ENCODE data around the gene MICOS13. TPM values are rescaled to one million over a fixed set of nuclear protein-coding genes. Genes with fewer than 3 reads are reported as not detected.
A peak's percentile ranks its signal among the peaks of the same experiment; 100 is the strongest.

The MICOS13 gene
- total RNA-seq, 1 donor from 2014 or later, result 30.0 TPM

- H3K27me3 ChIP-seq (ENCODE audit: control insufficient read depth, insufficient read depth, low read length), result no peaks in the 10 kb centered on the region
- DNase-seq (ENCODE audit: low read depth), result no peak
- no peak overlapping the region for H3K4me3 ChIP-seq (ENCODE audit: low read depth, low read length)
- TF ChIP-seq, protein P1, sequence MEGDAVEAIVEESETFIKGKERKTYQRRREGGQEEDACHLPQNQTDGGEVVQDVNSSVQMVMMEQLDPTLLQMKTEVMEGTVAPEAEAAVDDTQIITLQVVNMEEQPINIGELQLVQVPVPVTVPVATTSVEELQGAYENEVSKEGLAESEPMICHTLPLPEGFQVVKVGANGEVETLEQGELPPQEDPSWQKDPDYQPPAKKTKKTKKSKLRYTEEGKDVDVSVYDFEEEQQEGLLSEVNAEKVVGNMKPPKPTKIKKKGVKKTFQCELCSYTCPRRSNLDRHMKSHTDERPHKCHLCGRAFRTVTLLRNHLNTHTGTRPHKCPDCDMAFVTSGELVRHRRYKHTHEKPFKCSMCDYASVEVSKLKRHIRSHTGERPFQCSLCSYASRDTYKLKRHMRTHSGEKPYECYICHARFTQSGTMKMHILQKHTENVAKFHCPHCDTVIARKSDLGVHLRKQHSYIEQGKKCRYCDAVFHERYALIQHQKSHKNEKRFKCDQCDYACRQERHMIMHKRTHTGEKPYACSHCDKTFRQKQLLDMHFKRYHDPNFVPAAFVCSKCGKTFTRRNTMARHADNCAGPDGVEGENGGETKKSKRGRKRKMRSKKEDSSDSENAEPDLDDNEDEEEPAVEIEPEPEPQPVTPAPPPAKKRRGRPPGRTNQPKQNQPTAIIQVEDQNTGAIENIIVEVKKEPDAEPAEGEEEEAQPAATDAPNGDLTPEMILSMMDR (IDR thresholded peaks at IDR 0.05; ENCODE audit: insufficient read depth, low read length, severe bottlenecking), result no peak
- peaks cover 44% of the 10 kb centered on the region for H3K36me3 ChIP-seq (ENCODE audit: control insufficient read depth, insufficient read depth, low read length)
- FAIRE-seq, result no peak
These were observed 13.2 kb upstream of the MICOS13 start for GRCh38 chr19:5693195-5694166.

- DNase-seq (ENCODE audit: low read depth) (no peak), FAIRE-seq (peak; percentile 79)
- Histone ChIP-seq H3K36me3 (ENCODE audit: control insufficient read depth, insufficient read depth, low read length) (peaks cover 44% of the 10 kb centered on the region), H3K27me3 (ENCODE audit: control insufficient read depth, insufficient read depth, low read length) (no peaks in the 10 kb centered on the region), H3K4me3 (ENCODE audit: low read depth, low read length) (no peak overlapping the region)
- TF ChIP-seq, protein P1 (IDR thresholded peaks at IDR 0.05; ENCODE audit: insufficient read depth, low read length, severe bottlenecking), result no peak
These were observed 12.4 kb upstream of the MICOS13 start for GRCh38 chr19:5692723-5693194.

GRCh38 chr19:5691822-5692722 is 11.8 kb upstream of the MICOS13 start:
- no peak for FAIRE-seq
- TF ChIP-seq, protein P1 (IDR thresholded peaks at IDR 0.05; ENCODE audit: insufficient read depth, low read length, severe bottlenecking), result no peak
- Histone ChIP-seq H3K27me3 (ENCODE audit: control insufficient read depth, insufficient read depth, low read length) (no peaks in the 10 kb centered on the region), H3K36me3 (ENCODE audit: control insufficient read depth, insufficient read depth, low read length) (peaks cover 44% of the 10 kb centered on the region), H3K4me3 (ENCODE audit: low read depth, low read length) (peak overlapping the region; percentile 98)
- no peak for DNase-seq (ENCODE audit: low read depth)

GRCh38 chr19:5690955-5691821 is 10.9 kb upstream of the MICOS13 start:
- DNase-seq (ENCODE audit: low read depth), result peak; percentile 29
- no peak for FAIRE-seq
- TF ChIP-seq, protein P1 (IDR thresholded peaks at IDR 0.05; ENCODE audit: insufficient read depth, low read length, severe bottlenecking), result no peak
- H3K4me3 ChIP-seq (ENCODE audit: low read depth, low read length), result peak overlapping the region; percentile 98
- peaks cover 35% of the 10 kb centered on the region for H3K36me3 ChIP-seq (ENCODE audit: control insufficient read depth, insufficient read depth, low read length)
- H3K27me3 ChIP-seq (ENCODE audit: control insufficient read depth, insufficient read depth, low read length), result no peaks in the 10 kb centered on the region
